Activated naive CD8-positive, alpha-beta T cell treated with anti-CD3 and anti-CD28 coated beads for 36 hours (primary cell): Measurements from ENCODE around the gene MCF2L. TPM values are rescaled to one million over a fixed set of nuclear protein-coding genes. Genes with fewer than 3 reads are reported as not detected.

Experiments
- DNase-seq: peaks from one replicate; pipeline ENCODE4 v3.0.0; 2021
- H3K27ac Mint-ChIP-seq: one replicate; pipeline ENCODE4 v1.8.0; 2022; ENCODE audit warnings: mild to moderate bottlenecking, moderate library complexity, mixed read lengths
- H3K27me3 Mint-ChIP-seq: one replicate; pipeline ENCODE4 v1.8.0; 2022; ENCODE audit warnings: mild to moderate bottlenecking, mixed read lengths
- H3K36me3 Mint-ChIP-seq: one replicate; pipeline ENCODE4 v1.8.0; 2021; ENCODE audit warnings: mild to moderate bottlenecking, mixed read lengths
- H3K4me1 Mint-ChIP-seq: one replicate; pipeline ENCODE4 v1.8.0; 2021; ENCODE audit warnings: mixed read lengths
- H3K4me3 Mint-ChIP-seq: one replicate; pipeline ENCODE4 v1.8.0; 2022; ENCODE audit warnings: mild to moderate bottlenecking, moderate library complexity, mixed read lengths
- H3K9me3 Mint-ChIP-seq: one replicate; pipeline ENCODE4 v1.8.0; 2022; ENCODE audit warnings: mixed read lengths
- total RNA-seq, 2 experiments: library from RNA; stranded (reverse); gene quantifications; one replicate each; pipeline ENCODE4 v1.2.3, GENCODE V29; 2021

MCF2L gene
- total RNA-seq, 2 experiments from 2014 or later: 9.3 to 10.7 TPM

GRCh38 chr13:113064534-113065405, 95.8 kb downstream of the MCF2L start:
- H3K4me1 Mint-ChIP-seq: no peaks in the 10 kb centered on the region
- DNase-seq: no peak
- H3K27ac Mint-ChIP-seq: no peak overlapping the region
- no peaks in the 10 kb centered on the region for H3K27me3 Mint-ChIP-seq
- no peaks in the 10 kb centered on the region for H3K36me3 Mint-ChIP-seq
- H3K4me3 Mint-ChIP-seq: no peak overlapping the region
- H3K9me3 Mint-ChIP-seq: no peaks in the 10 kb centered on the region

GRCh38 chr13:113065406-113066141, 96.6 kb downstream of the MCF2L start:
- Mint-ChIP-seq H3K27ac (no peak overlapping the region), H3K4me1 (no peaks in the 10 kb centered on the region), H3K36me3 (peaks cover 5% of the 10 kb centered on the region), H3K9me3 (no peaks in the 10 kb centered on the region), H3K27me3 (no peaks in the 10 kb centered on the region), H3K4me3 (no peak overlapping the region)
- DNase-seq: no peak

- no peaks in the 10 kb centered on the region for H3K4me1 Mint-ChIP-seq
- no peak for DNase-seq
- H3K4me3 Mint-ChIP-seq: no peak overlapping the region
- H3K27me3 Mint-ChIP-seq: no peaks in the 10 kb centered on the region
- H3K36me3 Mint-ChIP-seq: peaks cover 8% of the 10 kb centered on the region
- no peak overlapping the region for H3K27ac Mint-ChIP-seq
- no peaks in the 10 kb centered on the region for H3K9me3 Mint-ChIP-seq
Observed at GRCh38 chr13:113066142-113066455, 97.1 kb downstream of the MCF2L start.

DNA sequence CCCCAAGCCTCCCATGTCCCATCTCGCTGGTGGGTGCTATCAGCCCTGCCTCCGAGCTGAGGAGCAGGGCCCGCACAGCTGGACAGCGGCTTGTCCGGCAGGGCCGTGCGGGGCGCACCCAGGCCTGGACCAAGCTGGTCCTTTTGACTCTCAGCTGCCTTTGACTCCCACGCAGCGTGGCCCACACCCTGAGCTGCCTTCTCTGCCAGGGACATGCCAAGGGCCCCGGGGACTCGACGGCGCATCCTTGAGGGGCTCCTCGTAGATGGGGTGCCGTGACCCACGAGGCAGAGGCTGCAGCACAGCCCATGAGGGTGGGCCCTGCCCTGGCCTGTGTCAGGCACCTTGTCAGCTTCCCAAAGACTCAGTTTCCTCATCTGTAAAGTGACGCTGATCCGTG, 97.7 kb downstream of the MCF2L start:
- no peaks in the 10 kb centered on the region for H3K4me1 Mint-ChIP-seq

GRCh38 chr13:113069861-113070805, 101.1 kb downstream of the MCF2L start:
- H3K27me3 Mint-ChIP-seq: no peaks in the 10 kb centered on the region
- no peak overlapping the region for H3K4me3 Mint-ChIP-seq
- DNase-seq: no peak
- no peak overlapping the region for H3K27ac Mint-ChIP-seq
- H3K9me3 Mint-ChIP-seq: no peaks in the 10 kb centered on the region
- H3K36me3 Mint-ChIP-seq: peaks cover 13% of the 10 kb centered on the region
- no peaks in the 10 kb centered on the region for H3K4me1 Mint-ChIP-seq

More for the DNA sequence above, 97.7 kb downstream of the MCF2L start:
- Mint-ChIP-seq H3K27ac (no peak overlapping the region), H3K4me3 (no peak overlapping the region), H3K9me3 (no peaks in the 10 kb centered on the region), H3K36me3 (peaks cover 12% of the 10 kb centered on the region), H3K27me3 (no peaks in the 10 kb centered on the region)
- no peak for DNase-seq

GRCh38 chr13:113070855-113071254, 101.8 kb downstream of the MCF2L start:
- Mint-ChIP-seq H3K36me3 (peaks cover 14% of the 10 kb centered on the region), H3K27me3 (no peaks in the 10 kb centered on the region), H3K4me1 (no peaks in the 10 kb centered on the region), H3K9me3 (no peaks in the 10 kb centered on the region), H3K4me3 (no peak overlapping the region), H3K27ac (no peak overlapping the region)
- DNase-seq: no peak

GRCh38 chr13:113072376-113072775, 103.4 kb downstream of the MCF2L start:
- Mint-ChIP-seq H3K9me3 (no peaks in the 10 kb centered on the region), H3K27ac (no peak overlapping the region), H3K27me3 (no peaks in the 10 kb centered on the region), H3K36me3 (peaks cover 16% of the 10 kb centered on the region), H3K4me1 (no peaks in the 10 kb centered on the region), H3K4me3 (no peak overlapping the region)
- no peak for DNase-seq

GRCh38 chr13:113073942-113074341, 104.9 kb downstream of the MCF2L start:
- Mint-ChIP-seq H3K27ac (no peak overlapping the region), H3K36me3 (peaks cover 16% of the 10 kb centered on the region), H3K27me3 (no peaks in the 10 kb centered on the region), H3K4me3 (no peak overlapping the region), H3K9me3 (no peaks in the 10 kb centered on the region), H3K4me1 (no peaks in the 10 kb centered on the region)
- no peak for DNase-seq

DNA sequence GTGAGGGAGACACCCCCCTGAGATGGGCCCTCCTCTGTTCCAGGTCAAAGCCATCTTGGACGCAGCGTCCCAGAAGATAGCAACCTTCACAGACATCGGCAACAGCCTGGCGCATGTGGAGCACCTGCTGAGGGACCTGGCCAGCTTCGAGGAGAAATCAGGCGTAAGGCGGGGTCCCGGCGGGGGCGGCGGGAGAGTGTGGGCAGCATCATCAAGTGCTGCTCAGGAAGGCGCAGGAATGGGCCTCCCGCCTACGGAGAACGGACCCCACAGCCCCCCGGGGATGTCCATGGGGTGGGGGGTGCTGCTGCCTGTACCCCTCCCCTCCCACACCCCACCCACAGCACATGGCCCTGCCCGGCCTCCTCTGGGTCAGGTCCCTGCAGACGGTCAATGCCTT, 105.4 kb downstream of the MCF2L start:
- H3K4me3 Mint-ChIP-seq: no peak overlapping the region
- H3K27ac Mint-ChIP-seq: no peak overlapping the region
- H3K36me3 Mint-ChIP-seq: peaks cover 16% of the 10 kb centered on the region
- no peaks in the 10 kb centered on the region for H3K9me3 Mint-ChIP-seq
- DNase-seq: no peak
- H3K4me1 Mint-ChIP-seq: no peaks in the 10 kb centered on the region
- no peaks in the 10 kb centered on the region for H3K27me3 Mint-ChIP-seq

DNA sequence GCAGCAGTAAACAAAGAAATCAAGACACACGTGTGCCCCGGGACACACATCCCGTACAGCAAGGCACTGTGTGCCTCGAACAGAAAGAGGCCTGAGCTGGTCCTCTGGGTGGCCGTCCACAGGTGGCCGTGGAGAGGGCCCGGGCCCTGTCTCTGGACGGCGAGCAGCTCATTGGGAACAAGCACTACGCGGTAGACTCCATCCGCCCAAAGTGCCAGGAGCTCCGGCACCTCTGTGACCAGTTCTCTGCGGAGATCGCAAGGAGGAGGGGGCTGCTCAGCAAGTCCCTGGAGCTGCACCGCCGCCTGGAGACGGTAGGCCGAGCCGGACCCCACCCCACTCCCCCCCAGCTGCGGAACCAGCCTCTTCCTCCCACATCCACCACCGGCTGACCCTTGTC, 105.9 kb downstream of the MCF2L start:
- Mint-ChIP-seq H3K9me3 (no peaks in the 10 kb centered on the region), H3K4me3 (no peak overlapping the region), H3K36me3 (peaks cover 16% of the 10 kb centered on the region), H3K4me1 (no peaks in the 10 kb centered on the region), H3K27ac (no peak overlapping the region), H3K27me3 (no peaks in the 10 kb centered on the region)
- no peak for DNase-seq

GRCh38 chr13:113075711-113076110, 106.7 kb downstream of the MCF2L start:
- Mint-ChIP-seq H3K36me3 (peaks cover 10% of the 10 kb centered on the region), H3K4me3 (no peak overlapping the region), H3K4me1 (no peaks in the 10 kb centered on the region), H3K9me3 (no peaks in the 10 kb centered on the region), H3K27me3 (no peaks in the 10 kb centered on the region), H3K27ac (no peak overlapping the region)
- DNase-seq: no peak

- H3K9me3 Mint-ChIP-seq: no peaks in the 10 kb centered on the region
- no peak for DNase-seq
Observed at GRCh38 chr13:113076681-113077401, 107.8 kb downstream of the MCF2L start.

DNA sequence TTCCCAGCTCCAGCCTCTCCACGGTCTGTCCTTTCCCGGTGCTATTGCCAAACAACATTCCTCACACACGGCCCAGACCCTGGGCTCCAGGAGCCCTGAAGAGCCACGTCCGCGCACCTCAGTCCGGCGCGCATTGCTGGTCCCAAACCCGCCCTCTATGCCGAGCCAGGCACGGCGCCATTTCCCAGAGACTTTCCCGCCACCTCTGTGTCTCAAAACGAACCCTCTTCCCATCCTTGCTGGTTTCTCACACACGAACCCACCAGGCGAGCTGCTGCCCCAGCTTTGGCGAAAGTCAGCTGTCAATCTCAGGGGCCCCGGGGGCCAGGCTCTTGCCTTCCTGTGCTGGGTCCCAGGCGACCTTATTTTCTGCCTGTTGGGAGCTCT, 108.5 kb downstream of the MCF2L start:
- no peak overlapping the region for H3K27ac Mint-ChIP-seq
- no peaks in the 10 kb centered on the region for H3K27me3 Mint-ChIP-seq
- H3K4me1 Mint-ChIP-seq: no peaks in the 10 kb centered on the region
- H3K9me3 Mint-ChIP-seq: no peaks in the 10 kb centered on the region
- H3K36me3 Mint-ChIP-seq: peaks cover 3% of the 10 kb centered on the region
- no peak for DNase-seq
- no peak overlapping the region for H3K4me3 Mint-ChIP-seq

More at GRCh38 chr13:113076681-113077401, 107.8 kb downstream of the MCF2L start:
- Mint-ChIP-seq H3K4me3 (no peak overlapping the region), H3K36me3 (peaks cover 3% of the 10 kb centered on the region), H3K4me1 (no peaks in the 10 kb centered on the region), H3K27ac (no peak overlapping the region), H3K27me3 (no peaks in the 10 kb centered on the region)
